ENCODE data around the gene DNAJC30.

GRCh38 chr7:73706126-73707044, 23.1 kb upstream of the DNAJC30 start:
- TF ChIP-seq CTCF (IDR thresholded peaks at IDR 0.05) (no peak), EZH2 (IDR thresholded peaks at IDR 0.05; ENCODE audit: borderline replicate concordance, insufficient read depth, low read depth, low read length, poor library complexity, severe bottlenecking) (no peak)
